ENCODE data around the gene IRF3.

Gene IRF3, protein sequence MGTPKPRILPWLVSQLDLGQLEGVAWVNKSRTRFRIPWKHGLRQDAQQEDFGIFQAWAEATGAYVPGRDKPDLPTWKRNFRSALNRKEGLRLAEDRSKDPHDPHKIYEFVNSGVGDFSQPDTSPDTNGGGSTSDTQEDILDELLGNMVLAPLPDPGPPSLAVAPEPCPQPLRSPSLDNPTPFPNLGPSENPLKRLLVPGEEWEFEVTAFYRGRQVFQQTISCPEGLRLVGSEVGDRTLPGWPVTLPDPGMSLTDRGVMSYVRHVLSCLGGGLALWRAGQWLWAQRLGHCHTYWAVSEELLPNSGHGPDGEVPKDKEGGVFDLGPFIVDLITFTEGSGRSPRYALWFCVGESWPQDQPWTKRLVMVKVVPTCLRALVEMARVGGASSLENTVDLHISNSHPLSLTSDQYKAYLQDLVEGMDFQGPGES

DNA sequence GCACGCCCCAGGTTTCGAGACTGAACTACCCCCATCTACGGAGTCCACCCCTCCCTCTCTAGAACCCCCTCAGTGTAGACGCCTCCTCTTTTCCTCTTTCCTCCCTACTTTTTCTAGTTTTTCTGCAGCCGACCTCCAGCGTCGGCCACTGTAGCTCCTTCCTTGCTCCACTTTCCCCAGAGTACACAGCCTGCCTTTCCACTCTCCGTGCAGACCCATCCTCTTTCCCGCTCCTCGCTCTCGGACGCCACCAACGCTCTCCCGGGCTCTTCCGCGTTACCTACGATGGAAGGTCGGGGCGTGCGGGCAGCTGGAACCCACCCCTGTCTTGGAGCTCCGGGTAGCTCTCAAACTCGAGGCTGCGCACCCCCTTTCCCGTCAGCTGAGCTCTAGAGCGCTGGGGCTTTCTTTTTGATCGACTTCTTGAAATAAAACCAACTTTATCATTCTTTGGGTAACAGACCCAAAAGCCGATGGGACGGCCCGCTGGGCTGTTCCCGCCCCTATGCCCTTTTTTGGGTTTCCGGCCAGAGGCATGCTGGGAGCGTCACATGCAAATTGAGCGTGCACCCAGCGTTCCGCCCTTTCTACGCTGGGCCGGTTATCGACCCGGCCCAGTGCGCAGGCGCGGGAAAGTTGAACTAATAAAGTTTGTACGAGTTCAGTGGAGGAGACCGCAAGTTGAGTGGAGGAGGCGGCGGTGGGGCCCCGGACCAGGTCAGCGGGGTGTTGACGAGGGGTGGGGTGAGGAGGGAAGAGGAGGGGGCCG lies at the start of gene IRF3, which contains the start of gene BCL2L12:
TSS of gene IRF3 (minus strand) at position 507 of the 769 bp plus-strand sequence. CDS start 1,019 bp downstream, outside the sequence.
TSS of gene BCL2L12 (plus strand) at position 583 of the 769 bp plus-strand sequence. CDS start 760 bp downstream, outside the sequence.
- peak within 1 kb of the TSS; percentile 83 for H3K27ac ChIP-seq (ENCODE audit: poor library complexity, severe bottlenecking)
- no peaks in the 10 kb centered on the region for H3K4me1 ChIP-seq (ENCODE audit: insufficient read depth, poor library complexity, severe bottlenecking)
- H3K27me3 ChIP-seq (ENCODE audit: insufficient read depth, poor library complexity, severe bottlenecking), result no peaks in the 10 kb centered on the region
- no peaks in the 10 kb centered on the region for H3K9me3 ChIP-seq (ENCODE audit: severe bottlenecking)
- TF ChIP-seq CTCF (IDR thresholded peaks at IDR 0.05; ENCODE audit: poor library complexity, severe bottlenecking), result no peak
- H3K36me3 ChIP-seq (ENCODE audit: low read depth), result peaks cover 30% of the 10 kb centered on the region
- peak; percentile 79 for ATAC-seq (ENCODE audit: low read depth)
- H3K4me3 ChIP-seq (ENCODE audit: severe bottlenecking), result peak within 1 kb of the TSS; percentile 62
- DNase-seq (ENCODE audit: low spot score), result peak; percentile 96

- no peak overlapping the region for H3K4me3 ChIP-seq (ENCODE audit: severe bottlenecking)
- no peak for TF ChIP-seq CTCF (IDR thresholded peaks at IDR 0.05; ENCODE audit: poor library complexity, severe bottlenecking)
- H3K27me3 ChIP-seq (ENCODE audit: insufficient read depth, poor library complexity, severe bottlenecking), result no peaks in the 10 kb centered on the region
- no peak for ATAC-seq (ENCODE audit: low read depth)
- H3K36me3 ChIP-seq (ENCODE audit: low read depth), result no peaks in the 10 kb centered on the region
- no peaks in the 10 kb centered on the region for H3K4me1 ChIP-seq (ENCODE audit: insufficient read depth, poor library complexity, severe bottlenecking)
- H3K27ac ChIP-seq (ENCODE audit: poor library complexity, severe bottlenecking), result no peak overlapping the region
- DNase-seq (ENCODE audit: low spot score), result no peak
- H3K9me3 ChIP-seq (ENCODE audit: severe bottlenecking), result no peaks in the 10 kb centered on the region
Observed at GRCh38 chr19:49713236-49713845, 47.7 kb upstream of the IRF3 start.

GRCh38 chr19:49712397-49712859 lies 46.8 kb upstream of the IRF3 start:
- DNase-seq (ENCODE audit: low spot score) (no peak), ATAC-seq (ENCODE audit: low read depth) (peak; percentile 64)
- no peaks in the 10 kb centered on the region for H3K27me3 ChIP-seq (ENCODE audit: insufficient read depth, poor library complexity, severe bottlenecking)
- no peaks in the 10 kb centered on the region for H3K4me1 ChIP-seq (ENCODE audit: insufficient read depth, poor library complexity, severe bottlenecking)
- no peaks in the 10 kb centered on the region for H3K36me3 ChIP-seq (ENCODE audit: low read depth)
- TF ChIP-seq CTCF (IDR thresholded peaks at IDR 0.05; ENCODE audit: poor library complexity, severe bottlenecking), result no peak
- no peak overlapping the region for H3K27ac ChIP-seq (ENCODE audit: poor library complexity, severe bottlenecking)
- no peak overlapping the region for H3K4me3 ChIP-seq (ENCODE audit: severe bottlenecking)
- H3K9me3 ChIP-seq (ENCODE audit: severe bottlenecking), result no peaks in the 10 kb centered on the region

DNA sequence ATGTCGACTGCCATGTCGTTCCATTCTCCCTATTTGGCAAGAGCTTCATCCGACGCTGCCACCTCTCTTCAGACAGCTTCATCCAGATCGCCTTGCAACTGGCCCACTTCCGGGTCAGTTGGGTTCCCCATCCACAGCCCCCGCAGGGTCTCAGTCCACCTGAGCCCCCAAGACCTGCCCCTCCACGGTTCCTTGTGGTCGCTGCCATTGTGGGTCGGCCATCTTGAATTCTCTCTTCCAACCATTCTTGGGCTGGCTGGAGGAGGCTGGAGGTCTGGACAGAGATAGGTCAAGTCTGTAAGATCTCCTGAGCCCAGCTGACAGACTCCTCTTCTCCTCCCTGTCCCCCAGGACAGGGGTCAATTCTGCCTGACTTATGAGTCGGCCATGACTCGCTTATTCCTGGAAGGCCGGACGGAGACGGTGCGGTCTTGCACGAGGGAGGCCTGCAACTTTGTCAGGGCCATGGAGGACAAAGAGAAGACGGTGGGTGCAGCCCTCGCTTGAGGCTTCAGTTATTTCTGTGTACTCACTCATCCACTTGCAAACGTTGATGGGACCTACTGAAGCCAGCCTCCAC lies 44.8 kb upstream of the IRF3 start:
- DNase-seq (ENCODE audit: low spot score) (no peak), ATAC-seq (ENCODE audit: low read depth) (peak; percentile 26; the same call in 1 of the 3 replicates)
- Histone ChIP-seq H3K4me3 (ENCODE audit: severe bottlenecking) (no peak overlapping the region), H3K4me1 (ENCODE audit: insufficient read depth, poor library complexity, severe bottlenecking) (no peaks in the 10 kb centered on the region), H3K27me3 (ENCODE audit: insufficient read depth, poor library complexity, severe bottlenecking) (no peaks in the 10 kb centered on the region), H3K36me3 (ENCODE audit: low read depth) (no peaks in the 10 kb centered on the region), H3K9me3 (ENCODE audit: severe bottlenecking) (no peaks in the 10 kb centered on the region), H3K27ac (ENCODE audit: poor library complexity, severe bottlenecking) (no peak overlapping the region)
- TF ChIP-seq CTCF (IDR thresholded peaks at IDR 0.05; ENCODE audit: poor library complexity, severe bottlenecking), result no peak
